HG03571 (cell line): ENCODE measurements around the gene ZFHX3.
"Not testable (repeated sequence)": the region's sequence is repeated elsewhere in the genome, so short reads cannot be mapped to it uniquely, and the experiment has no call there.

ENCODE experiments used
- ATAC-seq: cut with Tn5 transposase; IDR thresholded peaks from one replicate; pipeline ENCODE4 v1.9.1; 2021; ENCODE audit not compliant: unreplicated experiment

The ZFHX3 gene

DNA sequence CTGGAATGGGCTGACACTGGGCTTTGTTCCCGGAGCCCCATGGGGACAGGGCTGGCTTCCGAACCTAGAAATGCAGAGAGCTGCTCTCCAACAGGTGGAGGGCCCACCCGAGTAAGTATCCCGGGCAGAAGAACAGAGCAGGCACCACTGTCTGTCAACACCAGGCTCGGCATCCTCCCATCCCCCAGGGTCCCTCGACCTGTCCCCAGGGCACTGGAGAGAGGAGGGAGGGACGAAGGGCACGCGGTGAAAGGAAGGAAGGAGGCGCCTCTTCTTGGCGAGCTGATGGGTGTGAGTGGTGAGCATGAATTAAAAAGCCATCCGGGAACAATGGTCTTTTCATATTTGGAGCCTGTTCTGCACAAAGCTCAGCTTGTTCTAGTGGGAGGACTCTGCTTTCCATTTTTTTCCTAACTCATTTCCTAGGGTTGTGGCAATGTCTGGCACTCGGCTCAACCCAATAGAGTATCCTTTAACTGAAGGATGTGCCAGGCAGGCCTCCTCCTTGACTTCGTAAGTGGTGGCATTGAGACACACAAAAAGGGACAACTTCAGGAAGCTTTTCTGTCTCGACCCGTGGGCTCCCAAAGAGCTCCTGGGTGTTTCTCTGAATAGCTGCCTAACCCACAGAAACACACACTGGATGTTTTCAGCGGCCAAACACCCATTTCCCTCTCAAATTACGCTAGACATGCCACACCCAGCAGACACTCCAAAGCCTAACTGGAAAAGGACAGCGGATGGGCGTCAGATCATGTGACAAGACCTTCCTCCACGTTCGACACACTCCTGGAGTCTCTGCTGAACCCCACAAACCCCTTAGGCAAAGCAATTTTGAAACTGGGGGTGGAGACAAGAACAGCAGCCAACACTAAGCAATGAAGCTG lies 47.7 kb downstream of the ZFHX3 start:
- ATAC-seq, result no peak

DNA sequence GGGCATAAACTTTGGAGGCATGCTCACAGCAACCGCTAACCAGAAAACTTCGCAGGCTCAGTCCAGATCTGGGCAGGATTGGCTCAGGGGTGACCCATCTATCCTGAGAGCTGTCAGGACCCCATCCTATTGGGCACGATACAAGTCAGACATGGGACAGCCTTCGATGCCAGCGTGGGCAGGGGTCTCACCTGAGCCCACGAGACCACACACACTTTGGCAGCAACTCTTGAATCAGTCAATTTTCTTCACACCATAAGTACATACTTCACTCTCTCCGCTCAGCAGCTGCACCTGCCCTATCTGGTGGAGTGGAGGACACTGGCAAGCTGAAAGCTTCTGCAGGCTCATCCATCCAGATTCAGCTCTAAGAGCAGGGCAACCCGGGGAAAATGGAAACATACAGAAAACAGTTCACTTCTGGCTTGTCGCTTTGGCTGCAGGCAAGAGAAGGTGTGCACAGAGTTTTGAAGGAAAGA lies 48.3 kb downstream of the ZFHX3 start:
- ATAC-seq, result no peak

DNA sequence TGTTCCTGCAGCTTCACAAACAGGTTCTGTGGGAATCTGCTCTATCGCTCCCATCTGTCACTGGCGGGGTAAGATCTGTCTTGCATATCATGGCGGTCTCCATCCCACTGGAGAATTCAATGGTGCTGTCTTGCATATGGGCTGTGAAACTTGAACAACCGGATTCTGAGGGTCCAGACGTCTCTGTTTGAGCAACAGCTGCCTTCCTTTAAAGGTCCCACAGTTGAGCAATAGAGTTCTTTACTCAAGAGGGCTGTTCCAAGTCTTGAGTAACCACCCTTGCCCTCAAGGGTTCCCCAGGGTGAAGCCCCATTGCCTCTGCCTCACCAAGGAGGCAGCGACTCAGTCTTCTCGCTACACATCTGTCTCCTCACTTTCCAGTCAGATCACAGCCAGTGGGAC lies 50.8 kb downstream of the ZFHX3 start:
- no peak for ATAC-seq

GRCh38 chr16:72996291-72997062 lies 51.5 kb downstream of the ZFHX3 start:
- ATAC-seq, result no peak

DNA sequence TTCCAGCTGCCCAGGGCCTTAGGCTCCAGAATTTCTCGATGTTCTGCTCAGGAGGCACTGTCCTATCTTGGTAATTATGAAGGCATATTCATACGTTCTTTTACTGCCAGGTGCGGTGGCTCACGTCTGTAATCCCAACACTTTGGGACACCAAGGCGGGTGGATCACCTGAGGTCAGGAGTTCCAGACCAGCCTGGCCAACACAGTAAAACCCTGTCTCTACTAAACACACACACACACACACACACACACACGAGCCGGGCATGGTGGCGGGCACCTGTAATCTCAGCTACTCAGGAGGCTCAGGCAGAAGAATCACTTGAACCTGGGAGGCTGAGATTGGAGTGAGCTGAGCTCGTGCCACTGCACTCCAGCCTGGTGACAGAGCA lies 52.1 kb downstream of the ZFHX3 start:
- ATAC-seq, result not testable (repeated sequence)

DNA sequence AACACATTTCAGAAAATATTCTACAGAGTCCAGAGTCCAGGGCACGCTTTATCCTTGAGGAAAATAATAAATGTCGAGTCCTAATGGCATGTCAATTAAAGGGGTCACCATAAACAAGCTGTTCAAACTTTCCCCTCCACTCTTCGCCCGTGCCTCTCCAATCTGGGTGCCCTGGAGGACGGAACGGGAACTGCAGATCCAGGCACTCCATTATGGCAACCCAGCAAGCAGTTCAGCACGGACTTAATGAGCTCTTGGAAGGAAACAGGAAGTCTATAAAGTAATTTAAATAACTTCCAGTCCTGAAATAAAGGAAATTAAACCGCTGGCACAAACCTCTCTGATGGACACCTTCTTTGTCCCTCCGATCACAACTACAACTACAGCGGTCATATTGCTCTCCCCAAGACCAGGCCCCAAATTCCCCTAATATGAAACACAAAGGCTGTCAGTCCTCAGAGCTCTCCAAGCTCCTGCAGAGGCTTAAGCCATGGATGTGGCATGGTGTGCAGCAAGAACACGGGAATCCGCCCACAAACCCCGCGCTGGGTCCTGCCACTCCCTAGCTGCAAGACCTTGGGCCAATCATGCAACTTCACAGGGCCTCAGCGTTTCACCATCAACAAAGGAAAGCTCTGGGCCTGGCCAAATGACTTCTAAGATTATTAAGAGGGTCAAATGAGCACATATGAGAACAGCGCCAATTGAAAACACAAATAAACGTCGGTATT lies 52.6 kb downstream of the ZFHX3 start:
- ATAC-seq, result no peak

DNA sequence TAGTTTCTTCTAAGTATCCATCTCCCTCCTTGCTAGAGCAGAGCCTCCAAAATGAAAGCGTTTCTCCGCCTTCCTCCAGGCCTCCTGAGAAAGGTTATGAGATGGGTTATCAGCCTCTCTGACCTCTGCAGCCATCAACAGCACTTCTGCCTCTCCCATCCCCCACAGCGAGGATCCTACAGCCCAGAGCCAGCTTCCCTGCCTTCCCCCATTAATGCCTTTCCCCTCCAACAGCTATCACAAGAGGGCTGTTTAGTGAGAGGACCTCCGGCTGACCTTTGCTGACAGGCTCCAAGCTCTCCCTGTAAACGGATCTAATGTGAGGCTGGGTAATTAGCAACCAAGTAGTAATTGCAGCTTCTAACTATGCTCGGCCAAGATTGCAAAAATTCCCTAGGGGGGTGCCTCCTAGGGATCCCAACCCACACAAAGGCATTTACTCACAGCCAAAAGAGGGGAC lies 55.8 kb downstream of the ZFHX3 start:
- no peak for ATAC-seq

GRCh38 chr16:72991644-72992043 lies 56.3 kb downstream of the ZFHX3 start:
- no peak for ATAC-seq

GRCh38 chr16:72991211-72991610 lies 56.7 kb downstream of the ZFHX3 start:
- no peak for ATAC-seq

DNA sequence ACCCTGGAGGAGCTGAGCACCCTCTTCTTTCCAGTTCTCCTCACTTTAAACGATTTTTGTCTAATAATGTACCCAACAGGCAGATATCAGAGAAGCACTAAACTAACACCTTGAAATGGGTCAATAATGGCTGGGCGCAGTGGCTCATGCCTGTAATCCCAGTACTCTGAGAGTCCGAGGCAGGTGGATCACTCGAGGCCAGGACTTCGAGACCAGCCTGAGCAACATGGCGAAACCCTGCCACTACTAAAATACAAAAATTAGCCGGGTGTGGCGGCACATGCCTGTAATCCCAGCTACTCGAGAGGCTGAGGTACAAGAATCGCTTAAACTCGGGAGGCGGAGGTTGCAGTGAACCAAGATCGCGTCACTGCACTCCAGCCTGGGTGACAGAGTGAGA lies 57.4 kb downstream of the ZFHX3 start:
- no peak for ATAC-seq

GRCh38 chr16:72989579-72990551 lies 58.1 kb downstream of the ZFHX3 start:
- ATAC-seq, result no peak

GRCh38 chr16:72989203-72989578 lies 58.7 kb downstream of the ZFHX3 start:
- not testable (repeated sequence) for ATAC-seq

GRCh38 chr16:72988569-72988968 lies 59.4 kb downstream of the ZFHX3 start:
- no peak for ATAC-seq

DNA sequence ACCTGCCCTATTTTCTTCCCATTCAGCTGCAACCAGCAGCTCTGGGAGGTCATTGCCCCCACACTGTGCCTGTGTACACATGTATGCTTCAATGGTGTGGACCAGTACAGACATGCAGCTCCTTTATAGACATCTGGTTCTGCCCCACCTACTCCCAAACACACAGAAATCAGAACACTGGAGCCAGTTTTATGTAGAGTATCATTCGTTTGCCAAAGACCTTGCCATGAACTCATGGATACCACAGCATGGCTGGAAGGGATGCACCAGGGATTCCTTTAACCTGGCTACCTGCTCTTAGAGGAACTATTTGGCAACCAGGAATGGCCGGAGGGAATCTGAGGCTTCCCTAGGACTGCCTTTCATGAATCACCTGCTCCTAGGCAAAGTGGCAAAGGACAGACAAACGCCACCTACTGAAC lies 60.4 kb downstream of the ZFHX3 start:
- no peak for ATAC-seq

GRCh38 chr16:72985995-72986394 lies 61.9 kb downstream of the ZFHX3 start:
- ATAC-seq, result no peak

DNA sequence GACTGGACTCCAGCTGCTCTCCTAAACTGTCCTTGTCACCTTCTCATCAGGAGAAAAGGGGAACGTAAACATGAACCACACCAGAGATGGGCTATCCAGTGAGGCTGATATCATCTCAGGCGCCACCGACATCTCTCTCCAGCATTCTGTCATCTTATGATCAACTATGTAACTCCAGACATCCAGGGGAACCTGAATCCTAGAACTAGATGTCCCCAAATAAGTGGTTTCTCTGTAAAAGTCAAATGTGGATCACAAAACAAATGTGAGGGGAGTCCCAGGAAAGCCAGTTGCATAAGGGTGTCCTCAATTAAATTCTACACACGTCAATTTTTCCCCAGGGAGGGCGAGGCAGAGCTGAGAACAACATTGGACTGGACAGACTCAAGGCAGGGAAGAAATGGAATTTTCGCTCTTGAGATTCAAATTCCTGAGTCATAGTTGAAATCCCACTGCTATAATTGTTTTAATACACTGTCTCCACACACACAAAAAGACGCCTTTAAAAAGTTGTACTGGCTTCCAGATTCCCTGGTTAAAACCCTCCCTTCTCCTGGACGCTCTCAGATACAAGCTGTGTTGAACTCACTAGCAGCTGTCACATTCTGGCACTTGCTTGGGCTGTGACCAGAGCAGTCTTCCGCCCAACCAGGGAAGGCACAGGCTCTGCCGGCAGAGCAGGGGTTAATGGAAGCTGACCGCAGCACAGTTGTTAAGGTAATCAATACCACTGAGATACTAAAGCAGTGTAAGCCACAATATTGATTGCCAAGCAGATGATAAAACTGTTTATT lies 62.6 kb downstream of the ZFHX3 start:
- no peak for ATAC-seq

DNA sequence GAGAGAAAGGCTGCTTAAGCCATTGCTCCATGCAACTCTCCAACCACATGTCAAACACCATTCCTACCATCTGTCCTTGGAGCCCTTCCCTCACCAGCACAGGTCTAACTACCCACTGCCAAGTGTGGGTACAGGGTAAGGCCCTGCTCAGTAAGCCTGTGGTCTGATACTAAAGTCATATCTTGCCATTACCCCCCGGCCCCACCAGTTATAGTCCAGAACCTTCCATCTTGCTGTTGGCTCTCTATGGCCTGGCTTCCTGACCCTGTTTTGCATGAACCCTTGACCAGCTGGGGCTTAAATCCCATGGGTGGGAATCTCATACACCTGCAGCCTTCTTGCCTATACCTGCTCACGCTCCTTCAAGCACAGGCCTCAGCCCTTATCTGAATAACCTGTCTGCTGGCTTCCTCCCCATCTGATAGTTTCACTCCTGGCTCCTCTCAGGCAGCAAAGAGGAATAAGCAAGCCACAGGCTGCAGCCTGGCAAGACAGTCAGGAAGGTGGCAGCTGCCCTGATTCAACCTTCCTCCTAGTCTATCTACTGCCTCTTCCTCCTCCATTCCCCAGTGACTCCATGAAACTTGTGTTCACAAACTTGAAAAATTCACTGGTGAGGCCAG lies 64.1 kb downstream of the ZFHX3 start:
- no peak for ATAC-seq

DNA sequence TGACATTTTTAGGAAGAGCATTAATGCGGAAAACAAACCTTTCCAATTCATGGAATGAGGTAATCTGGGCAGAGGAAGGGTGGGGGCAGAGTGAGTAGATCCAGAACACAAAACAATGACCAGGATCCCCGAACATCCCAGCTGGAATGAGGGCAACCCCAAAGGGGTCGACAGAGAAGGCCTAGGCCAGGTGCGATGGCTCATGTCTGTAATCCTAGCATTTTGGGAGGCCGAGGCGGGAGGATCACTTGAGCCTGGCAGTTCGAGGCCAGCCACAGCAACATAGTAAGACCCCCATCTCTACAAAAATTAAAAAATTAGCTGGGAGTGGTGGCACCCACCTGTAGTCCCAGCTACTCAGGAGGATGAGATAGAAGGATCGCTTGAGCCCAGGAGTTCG lies 64.7 kb downstream of the ZFHX3 start:
- no peak for ATAC-seq

- ATAC-seq, result no peak
Measured at GRCh38 chr16:72979974-72980373, 68.0 kb downstream of the ZFHX3 start.
